ENCODE results near the gene ZFPM1. TPM values are rescaled to one million over a fixed set of nuclear protein-coding genes. Genes with fewer than 3 reads are reported as not detected.
A peak's percentile ranks its signal among the peaks of the same experiment; 100 is the strongest.

Gene ZFPM1
- polyA plus RNA-seq, 4 donors, result 2.3 to 5.3 (median 3.2) TPM

DNA sequence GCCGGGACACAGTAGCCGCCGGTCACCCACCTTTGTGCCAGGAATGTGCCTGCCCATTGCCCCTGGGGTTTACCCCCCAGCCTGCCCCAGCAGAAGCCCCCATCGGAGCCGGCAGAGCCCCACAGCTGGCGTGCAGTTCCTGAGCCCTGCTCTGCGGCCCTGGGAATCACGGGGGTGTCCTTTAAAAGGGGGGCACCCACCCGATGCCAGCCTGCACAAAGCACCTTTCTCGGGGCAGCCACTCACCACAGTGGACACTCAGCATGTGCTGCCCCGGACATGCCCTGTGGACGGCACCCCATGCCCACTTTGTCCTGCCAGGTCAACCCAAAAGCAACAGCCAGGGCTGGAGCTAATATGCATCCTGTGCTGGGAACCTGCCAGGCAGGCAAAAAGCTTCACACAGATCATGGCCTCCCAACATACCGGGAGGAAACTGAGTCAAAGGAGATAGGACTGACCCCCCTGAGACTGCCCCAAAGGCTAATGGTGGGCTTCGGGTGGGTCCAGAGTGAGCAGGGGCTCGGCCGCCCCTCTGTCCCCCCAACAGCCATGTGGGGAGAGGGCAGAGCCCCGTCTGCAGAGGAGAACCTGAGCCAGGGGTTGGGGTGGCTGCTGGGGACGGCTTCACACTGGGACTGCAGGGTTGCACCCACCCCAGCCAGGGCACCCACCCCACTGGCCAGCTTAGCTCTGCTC is 71.3 kb downstream of the ZFPM1 start:
- DNase-seq (ENCODE audit: low read depth in 4 of 4, low spot score in 3 of 4), result no peak

DNA sequence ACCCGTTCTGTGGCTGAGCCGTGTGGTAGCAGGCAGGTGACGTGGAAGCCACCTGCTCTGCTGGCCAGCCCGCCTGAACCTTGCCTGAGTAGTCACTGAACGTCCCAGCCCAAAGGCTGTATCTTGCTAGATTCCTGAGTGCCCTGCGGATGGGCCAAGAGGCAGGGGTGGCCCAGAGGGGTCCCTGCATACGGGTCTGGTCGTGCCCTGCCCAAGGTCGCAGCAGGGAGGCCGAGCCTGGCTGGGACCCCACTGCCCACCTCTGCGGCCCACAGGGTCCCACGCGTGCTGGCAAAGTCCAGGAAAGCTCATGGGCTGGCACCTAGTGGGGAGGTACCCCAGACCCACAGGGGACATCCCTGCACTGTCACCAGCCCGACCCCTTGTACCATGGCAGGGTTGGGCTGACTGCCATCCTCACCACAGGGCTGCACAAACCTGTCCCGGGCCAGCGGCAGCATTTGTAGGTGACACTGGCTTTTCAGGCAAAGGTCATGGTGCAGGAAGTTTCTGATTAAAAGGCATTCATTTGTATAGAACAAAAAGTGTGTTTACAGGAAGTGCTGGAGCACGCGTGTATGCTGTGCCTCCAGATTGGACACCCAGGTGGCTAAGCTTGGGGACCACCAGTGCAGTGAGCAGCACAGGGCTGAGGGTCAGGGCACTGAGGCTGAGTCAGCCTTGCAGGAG is 72.0 kb downstream of the ZFPM1 start:
- DNase-seq (ENCODE audit: low read depth in 4 of 4, low spot score in 3 of 4), result no peak

DNA sequence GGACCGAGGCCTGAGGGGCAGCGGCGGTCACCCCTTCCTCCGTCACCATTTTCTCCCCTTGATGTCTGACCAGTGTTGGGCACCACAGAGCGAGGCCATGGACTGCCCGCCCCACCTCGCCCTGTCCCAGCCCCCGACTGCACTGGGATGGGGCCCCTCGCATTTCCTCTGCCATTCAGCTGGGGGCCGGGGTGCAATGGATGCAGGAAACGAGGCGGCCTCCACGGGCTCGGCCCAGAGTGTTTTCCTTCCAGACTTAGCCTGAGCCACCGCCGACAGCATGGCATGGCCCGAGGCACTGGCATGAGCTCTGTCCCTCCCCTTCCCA is 72.5 kb downstream of the ZFPM1 start:
- no peak for DNase-seq (ENCODE audit: low read depth in 4 of 4, low spot score in 3 of 4)

DNA sequence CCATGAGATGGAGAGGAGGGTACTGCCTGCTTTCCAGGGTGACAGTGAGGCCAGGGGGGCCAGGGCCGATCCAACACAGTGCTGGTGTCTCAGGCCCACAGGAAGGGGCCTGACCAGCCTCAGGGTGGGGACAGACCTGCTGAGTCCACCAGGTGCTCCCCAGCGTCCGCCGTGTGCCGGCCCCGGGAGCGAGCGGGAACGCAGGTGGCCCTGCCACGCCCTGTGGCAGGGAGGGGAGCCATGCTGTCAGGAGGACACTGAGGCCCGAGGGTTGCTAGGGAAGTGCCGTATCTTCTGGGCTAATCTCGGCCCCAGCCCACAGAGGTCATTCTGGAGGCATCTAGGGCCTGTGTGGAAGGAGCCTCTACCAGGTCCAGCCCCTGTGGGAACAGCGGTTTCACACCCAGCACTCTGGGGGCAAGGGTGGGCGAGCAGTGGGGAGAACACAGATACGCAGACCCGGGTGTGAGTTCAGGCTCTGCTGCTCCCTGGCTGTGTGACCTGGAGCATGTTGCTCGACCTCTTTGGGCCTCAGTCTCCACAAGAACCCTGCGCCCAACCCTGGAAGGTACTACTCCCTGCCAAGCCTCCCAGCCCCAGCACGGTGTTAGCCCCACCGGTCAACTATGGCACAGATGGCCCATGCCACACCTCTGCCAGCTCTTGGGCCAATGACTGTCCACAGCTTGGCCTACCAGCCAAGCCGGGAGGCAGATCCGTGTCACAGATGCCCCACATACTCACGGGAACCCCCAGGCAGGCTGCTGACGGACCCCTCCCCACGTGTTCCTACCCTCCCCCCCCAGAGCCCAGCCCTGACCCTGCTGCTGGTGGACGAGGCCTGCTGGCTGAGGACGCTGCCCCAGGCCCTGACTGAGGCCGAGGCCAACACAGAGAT is 73.2 kb downstream of the ZFPM1 start:
- DNase-seq (ENCODE audit: low read depth in 4 of 4, low spot score in 3 of 4), result no peak

DNA sequence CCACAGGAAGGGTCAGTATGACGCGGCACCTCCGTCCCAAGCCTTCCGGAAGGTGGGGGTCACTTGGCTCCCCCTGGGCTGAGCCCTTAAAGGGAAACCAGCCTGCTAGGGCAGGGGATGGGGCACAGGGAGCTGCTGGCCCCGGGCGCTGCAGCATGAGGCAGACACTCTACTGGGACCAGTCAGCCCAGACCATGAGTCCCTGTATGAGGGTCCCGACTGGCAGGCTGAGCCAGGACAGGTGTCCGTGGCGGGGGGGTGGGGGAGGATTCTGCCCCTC is 73.8 kb downstream of the ZFPM1 start:
- no peak for DNase-seq (ENCODE audit: low read depth in 4 of 4, low spot score in 3 of 4)

DNA sequence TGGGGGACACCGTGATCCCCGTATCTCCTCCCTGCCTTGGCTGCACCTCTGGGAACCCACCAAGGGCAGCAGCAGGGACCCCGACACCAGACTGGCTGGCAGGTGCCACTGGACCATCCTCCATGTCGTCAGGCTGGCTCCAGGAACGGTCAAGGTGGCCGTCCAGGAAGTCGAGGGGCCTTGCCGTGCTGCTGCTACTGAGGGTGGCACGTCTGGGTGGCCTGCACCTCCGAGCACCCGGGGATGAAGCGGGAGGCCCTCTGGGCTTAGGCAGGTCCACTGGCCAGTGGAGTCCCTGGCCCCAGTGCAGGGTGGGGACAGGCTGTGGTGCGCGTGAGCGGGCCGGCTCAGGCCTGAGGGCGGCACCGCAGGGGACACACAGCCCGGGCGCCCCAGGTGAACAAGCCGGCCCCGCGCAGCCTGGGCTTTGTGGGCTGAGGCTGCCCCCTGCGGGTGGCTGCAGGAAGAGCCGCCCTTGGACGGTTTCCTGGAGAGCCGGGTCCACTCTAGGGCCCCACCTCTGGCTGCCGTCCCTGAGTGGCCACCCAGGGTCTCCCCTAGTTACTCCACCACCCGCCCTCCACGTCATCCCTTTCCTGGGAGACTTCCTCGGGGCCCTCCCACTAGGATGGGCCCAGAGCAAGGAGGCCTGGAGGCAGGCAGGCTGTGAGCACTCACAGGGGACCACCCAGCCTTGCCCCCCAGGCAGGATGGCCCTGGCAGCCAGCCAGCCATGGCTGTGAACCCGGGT is 74.3 kb downstream of the ZFPM1 start:
- DNase-seq (ENCODE audit: low read depth in 4 of 4, low spot score in 3 of 4), result peak in 1 of 4 donors; percentile 56

DNA sequence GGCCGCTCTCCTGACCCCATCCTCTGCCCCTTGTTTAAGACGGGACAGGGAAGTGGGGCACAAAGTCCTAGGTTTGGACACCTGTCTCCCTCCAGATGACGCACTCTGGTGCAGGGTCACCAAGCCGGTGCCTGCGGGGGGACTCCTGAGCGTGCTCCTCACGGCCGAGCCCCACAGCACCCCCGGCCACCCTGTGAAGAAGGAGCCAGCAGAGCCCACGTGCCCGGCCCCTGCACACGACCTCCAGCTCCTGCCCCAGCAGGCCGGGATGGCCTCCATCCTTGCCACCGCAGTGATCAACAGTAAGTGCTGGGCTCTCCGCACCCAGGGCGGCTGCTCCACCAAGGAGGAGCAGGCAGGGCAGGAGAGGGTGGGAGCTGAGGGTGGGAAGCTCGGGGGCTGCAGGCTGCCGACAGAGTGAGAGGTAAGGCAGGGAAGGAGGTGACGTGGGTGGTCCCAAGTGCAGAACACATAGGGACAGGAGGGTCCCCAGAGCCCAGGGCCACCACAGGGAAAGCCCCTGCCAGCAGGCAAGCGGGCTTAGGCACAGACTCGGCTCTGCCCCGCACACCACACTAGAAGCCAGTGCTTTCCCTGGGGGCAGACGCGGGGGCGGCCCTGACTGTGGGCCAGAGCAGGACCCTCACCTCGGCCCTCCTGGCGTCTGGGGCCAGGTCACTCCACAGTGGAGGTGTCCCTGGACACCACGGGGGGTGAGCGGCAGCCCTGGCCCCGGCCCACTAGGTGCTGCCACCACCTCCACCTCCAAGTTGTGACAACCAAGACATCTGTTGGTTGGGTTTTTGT is 75.1 kb downstream of the ZFPM1 start:
- no peak for DNase-seq (ENCODE audit: low read depth in 4 of 4, low spot score in 3 of 4)

DNA sequence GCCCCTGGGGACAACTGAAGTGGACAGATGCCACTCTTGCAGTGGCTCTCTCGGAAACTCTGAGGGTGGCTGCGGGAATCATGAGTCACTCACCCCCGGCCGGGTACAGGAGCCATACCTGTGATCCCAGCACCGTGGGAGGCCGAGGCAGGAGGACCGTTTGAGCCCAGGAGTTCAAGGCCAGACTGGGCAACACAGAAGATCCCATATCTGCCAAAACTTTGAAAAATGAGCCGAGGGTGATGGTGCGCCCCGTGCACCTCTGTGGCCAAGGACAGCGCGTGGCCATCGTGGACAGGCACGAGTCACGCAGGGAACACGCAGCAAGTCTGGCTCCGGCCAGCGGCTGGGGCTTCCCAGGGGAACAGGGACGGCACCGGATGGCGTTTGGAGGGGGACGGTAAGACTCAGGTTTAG is 75.8 kb downstream of the ZFPM1 start:
- no peak for DNase-seq (ENCODE audit: low read depth in 4 of 4, low spot score in 3 of 4)

DNA sequence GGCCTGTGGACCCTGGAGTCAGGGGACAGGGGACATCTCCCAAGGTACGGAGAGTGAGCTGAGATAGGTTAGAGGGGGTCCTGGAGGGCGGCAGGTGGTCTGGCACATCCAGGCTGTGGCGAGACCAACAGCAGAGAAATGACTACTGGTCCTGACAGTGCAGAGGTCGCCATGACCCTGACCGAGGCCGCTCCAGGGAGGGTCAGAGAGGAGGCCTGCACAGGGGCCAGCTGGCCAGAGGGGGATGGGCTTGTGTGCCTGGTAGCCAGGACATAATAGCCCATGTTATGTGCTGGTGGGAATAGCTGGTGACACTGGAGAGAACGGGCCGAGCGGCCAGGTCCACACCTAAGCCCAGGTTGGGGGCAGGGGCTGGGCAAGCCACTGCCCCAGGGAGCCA is 76.5 kb downstream of the ZFPM1 start:
- DNase-seq (ENCODE audit: low read depth in 4 of 4, low spot score in 3 of 4), result no peak

DNA sequence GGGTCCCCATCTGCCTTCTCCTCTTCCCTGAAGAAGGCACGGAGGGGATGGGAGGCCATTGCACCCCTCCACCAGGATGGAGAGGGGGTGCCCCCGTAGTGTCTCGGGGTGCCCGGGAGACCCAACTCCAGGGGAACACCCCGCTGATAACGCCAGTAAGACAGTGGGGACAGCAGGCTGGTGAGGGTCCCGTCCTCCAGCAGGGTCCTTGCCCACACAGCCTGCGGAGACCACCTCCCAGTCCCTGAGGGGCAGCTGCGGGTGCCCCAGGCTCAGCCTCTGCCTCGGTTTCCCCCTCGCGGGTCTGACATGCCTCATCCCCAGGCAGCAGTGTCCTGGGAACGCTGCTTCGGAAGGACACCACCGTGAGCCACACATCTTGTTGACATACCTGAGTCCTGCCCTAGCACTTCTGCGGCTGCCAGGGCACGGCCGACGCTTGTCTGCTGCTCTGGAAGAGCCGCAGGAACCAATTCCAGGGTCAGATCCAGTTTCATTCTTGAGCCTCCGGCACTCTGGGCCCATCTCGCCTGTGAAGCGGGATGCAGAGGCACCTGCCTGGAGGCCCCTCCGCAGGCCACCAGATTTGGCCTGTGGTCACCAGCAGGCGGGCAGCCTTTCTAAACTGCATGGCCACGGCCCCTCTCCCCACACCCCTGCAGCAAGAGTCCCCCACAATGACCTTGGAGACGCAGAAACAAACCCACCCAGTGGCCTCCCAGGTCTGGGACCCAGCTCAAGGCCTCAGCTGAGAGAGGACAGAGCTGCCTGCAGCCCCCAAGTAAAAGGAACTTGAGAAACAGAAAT is 77.2 kb downstream of the ZFPM1 start:
- DNase-seq (ENCODE audit: low read depth in 4 of 4, low spot score in 3 of 4), result no peak

DNA sequence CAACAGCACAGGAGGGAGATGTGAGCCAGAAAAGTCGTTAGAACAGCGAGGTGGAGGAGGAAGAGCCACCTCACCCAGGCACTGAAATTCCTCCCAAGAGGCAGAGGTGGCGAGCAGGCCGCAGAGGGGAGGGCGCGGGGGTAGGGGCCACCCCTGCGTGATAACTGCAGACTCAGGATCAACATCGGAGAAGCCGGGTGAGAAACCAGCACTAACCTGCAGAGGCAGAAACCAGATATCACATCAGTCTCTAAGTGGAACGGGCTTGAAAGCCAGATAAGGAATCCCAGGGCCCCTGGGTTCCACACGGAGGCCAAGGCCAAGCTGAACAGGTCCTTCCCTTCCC is 77.8 kb downstream of the ZFPM1 start:
- no peak for DNase-seq (ENCODE audit: low read depth in 4 of 4, low spot score in 3 of 4)

DNA sequence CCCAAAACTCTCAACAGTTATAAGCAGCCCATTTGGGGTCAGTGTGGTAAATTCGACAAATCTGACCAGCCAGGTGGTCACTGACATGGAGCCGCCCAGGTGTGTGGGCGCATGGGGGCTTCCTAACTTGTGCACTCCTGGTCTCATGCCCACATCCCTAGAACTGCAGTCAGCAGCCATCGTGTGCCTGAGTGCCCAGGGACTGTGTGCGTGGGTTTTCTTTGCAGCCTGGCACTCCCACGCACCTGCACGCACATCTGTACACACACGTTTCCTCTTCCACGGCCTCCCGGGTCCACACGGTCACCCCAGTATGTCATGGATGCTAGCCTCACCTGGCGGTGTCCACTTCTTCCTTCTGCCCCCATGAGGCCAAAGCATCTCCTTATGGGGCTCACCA is 78.3 kb downstream of the ZFPM1 start:
- no peak for DNase-seq (ENCODE audit: low read depth in 4 of 4, low spot score in 3 of 4)

DNA sequence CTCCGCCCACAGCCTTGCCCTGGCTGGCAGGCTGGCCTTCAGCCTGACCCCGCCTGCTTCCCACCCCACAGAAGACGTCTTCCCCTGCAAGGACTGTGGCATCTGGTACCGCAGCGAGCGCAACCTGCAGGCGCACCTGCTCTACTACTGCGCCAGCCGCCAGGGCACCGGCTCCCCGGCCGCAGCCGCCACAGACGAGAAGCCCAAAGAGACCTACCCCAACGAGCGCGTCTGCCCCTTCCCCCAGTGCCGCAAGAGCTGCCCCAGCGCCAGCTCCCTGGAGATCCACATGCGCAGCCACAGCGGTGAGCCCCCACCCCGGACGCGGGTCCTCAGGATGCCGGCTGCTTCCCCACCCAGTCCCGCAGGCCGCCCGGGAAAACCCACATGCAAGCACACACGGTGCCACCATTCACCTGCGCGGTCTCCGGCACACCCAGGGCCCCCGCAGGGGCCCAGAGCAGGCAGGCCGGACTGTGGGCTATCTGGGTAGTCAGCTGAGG is 78.9 kb downstream of the ZFPM1 start:
- DNase-seq (ENCODE audit: low read depth in 4 of 4, low spot score in 3 of 4), result no peak

DNA sequence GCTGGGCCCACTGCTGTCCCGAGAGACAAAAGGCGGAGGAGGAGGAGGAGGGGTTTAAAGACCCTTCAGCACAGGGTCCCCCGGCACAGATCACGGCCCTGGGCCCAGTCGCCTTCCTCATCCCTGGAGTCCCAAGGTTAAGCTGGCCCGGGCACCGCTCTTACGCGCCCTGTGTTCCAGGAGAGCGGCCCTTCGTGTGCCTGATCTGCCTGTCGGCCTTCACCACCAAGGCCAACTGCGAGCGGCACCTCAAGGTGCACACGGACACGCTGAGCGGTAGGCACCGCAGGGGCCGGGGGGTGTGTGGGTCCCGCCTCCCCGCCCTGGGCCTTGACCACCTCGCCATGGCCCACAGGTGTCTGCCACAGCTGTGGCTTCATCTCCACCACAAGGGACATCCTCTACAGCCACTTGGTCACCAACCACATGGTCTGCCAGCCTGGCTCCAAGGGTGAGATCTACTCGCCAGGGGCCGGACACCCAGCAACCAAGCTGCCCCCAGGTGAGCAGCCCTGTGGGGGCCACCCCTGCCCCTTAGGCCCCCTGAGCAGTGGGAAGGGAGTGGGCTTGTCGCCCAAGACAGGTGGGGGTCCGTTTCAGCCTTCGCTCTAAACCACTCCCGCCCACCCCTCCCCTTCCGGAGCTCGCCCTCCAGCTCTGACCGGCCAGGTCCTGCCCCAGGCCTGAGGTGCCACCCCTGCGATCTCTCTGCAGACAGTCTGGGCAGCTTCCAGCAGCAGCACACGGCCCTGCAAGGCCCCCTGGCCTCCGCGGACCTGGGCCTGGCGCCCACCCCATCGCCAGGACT is 79.6 kb downstream of the ZFPM1 start:
- DNase-seq (ENCODE audit: low read depth in 4 of 4, low spot score in 3 of 4), result no peak

DNA sequence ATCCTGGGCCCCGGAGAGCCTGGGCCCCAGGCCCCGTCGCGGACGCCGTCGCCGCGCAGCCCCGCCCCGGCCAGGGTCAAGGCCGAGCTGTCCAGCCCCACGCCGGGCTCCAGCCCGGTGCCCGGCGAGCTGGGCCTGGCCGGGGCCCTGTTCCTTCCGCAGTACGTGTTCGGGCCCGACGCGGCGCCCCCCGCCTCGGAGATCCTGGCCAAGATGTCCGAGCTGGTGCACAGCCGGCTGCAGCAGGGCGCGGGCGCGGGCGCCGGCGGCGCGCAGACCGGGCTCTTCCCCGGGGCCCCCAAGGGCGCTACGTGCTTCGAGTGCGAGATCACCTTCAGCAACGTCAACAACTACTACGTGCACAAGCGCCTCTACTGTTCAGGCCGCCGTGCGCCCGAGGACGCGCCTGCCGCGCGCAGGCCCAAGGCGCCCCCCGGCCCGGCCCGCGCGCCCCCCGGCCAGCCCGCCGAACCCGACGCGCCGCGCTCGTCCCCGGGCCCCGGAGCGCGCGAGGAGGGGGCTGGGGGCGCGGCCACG is 80.4 kb downstream of the ZFPM1 start:
- DNase-seq (ENCODE audit: low read depth in 4 of 4, low spot score in 3 of 4), result no peak

DNA sequence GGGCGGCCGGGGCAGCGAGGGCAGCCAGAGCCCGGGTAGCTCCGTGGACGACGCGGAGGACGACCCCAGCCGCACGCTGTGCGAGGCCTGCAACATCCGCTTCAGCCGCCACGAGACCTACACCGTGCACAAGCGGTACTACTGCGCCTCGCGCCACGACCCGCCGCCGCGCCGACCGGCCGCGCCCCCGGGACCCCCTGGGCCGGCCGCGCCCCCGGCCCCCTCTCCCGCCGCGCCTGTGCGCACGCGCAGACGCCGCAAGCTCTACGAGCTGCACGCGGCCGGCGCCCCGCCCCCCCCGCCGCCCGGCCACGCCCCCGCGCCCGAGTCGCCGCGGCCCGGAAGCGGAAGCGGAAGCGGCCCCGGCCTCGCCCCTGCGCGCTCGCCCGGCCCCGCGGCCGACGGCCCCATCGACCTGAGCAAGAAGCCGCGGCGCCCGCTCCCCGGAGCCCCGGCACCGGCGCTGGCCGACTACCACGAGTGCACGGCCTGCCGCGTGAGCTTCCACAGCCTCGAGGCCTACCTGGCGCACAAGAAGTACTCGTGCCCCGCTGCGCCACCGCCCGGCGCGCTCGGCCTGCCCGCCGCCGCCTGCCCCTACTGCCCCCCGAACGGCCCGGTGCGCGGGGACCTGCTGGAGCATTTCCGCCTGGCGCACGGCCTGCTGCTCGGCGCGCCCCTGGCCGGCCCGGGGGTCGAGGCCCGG is 81.0 kb downstream of the ZFPM1 start:
- DNase-seq (ENCODE audit: low read depth in 4 of 4, low spot score in 3 of 4), result peak; percentile 39 to 60 (median 42)

DNA sequence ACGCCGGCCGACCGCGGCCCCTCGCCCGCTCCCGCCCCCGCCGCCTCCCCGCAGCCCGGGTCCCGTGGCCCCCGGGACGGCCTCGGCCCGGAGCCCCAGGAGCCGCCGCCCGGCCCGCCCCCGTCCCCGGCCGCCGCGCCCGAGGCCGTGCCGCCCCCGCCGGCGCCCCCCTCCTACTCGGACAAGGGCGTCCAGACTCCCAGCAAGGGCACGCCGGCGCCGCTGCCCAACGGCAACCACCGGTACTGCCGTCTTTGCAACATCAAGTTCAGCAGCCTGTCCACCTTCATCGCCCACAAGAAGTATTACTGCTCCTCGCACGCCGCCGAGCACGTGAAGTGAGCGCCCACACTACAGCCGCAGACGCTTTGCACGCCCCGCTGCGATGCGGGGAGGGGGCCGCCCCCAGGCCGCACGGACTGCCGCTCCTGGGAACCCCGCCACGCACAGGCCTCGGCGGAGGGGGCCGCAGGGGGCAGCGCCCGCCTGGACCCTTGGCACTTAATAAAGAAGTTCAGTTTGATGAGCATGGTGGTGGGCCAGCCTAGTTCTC is 81.6 kb downstream of the ZFPM1 start:
- no peak for DNase-seq (ENCODE audit: low read depth in 4 of 4, low spot score in 3 of 4)
